NCI-H69 (cell line): ENCODE results near the gene CARS2.
"Not testable (repeated sequence)": the region's sequence is repeated elsewhere in the genome, so short reads cannot be mapped to it uniquely, and the experiment has no call there.

Experiments
- DNase-seq: peaks from one replicate; lab custom pipeline; 2025; lab: John Stamatoyannopoulos, UW

The CARS2 gene

GRCh38 chr13:110617321-110618072, 88.4 kb downstream of the CARS2 start:
- DNase-seq = no peak

GRCh38 chr13:110616103-110617101, 89.5 kb downstream of the CARS2 start:
- peak; percentile 73 for DNase-seq

DNA sequence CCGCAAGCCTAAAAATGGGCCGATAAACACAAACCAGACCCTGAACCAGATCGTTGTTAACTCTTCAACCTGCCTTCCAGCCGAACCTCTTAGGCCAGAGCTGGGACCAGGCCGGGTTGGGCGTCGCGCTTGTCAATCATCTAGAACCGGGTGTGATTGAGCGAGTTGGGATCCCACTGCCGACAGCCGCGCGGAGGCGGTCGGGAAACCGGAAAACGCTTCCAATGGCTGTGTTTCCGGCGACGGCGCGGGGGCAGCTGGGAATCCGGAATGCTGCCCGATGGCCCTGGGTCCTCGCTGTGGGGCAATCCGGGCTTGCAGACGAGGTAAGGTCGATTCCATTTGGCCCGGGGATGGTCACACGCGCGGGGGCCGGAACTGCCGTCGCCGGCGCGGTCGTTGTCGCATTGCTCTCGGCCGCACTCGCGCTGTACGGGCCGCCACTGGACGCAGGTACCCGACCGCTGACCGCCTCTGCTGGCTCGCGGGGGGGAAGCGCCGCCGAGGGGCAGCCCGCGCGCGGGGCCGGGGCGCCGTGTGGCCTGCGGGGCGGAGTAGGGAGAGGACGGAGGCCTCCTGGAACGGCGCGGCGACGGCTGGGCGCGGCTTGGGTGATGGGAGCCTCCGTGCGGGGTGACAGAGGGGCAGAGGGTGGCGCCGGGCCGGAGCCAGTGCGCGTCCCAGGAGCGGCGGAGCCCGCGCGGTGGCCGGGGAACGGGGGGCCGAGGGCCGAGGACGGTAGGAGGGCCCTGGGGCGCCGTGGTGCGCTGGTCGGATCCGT, 90.4 kb downstream of the CARS2 start, which contains the start of gene NAXD:
NAXD (plus strand) TSS at position 224 of the 781 bp plus-strand sequence; CDS start at position 281, 57 bp downstream.
- DNase-seq = peak; percentile 94

- no peak for DNase-seq
Observed at GRCh38 chr13:110615005-110615321, 91.0 kb downstream of the CARS2 start.

- DNase-seq = no peak
Observed at GRCh38 chr13:110610955-110611595, 94.8 kb downstream of the CARS2 start.

DNA sequence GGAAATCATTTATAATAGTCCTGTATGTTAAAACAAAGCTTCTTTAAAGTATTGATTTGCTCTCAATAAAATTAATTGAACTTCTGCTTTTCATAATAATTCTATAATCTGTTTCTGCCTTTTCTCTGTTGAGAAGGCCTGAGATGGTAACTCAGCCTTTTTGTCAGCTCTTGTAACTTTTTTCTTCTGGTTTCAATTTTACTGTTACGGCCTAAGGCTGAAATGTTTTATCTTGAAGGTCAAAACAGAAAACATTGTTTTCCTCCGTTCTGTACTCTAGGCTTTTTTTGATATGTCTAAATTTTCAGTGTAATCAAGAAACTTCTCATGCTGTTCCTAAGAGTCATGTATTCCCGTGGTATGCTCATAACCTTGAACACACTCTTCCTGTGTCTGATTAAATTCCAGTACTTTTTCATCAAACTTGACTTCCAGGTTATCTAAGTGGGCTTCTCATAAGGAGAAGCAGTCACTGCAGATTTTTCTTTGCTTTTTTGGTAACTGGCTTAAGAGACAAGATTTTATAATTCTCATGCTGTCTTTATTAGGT, 98.2 kb downstream of the CARS2 start:
- no peak for DNase-seq

GRCh38 chr13:110606281-110606680, 99.6 kb downstream of the CARS2 start:
- not testable (repeated sequence) for DNase-seq

DNA sequence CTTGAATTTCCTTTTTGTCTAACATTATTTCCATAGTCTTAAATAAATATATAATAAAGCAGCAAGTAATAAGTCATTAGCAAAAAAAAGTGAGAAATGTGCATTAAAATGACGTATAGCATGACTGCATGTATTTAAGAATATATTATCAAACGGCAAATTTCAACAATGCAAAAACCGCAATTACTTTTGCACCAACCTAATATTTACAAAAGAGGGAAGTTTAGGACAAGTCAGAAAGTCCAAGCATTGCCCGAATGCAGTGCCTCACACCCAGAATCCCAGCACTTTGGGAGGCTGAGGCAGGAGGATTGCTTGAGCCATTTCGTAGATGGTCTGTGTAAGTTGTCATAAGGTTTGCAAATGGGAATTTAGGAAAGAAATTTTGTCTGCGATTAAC, 100.8 kb downstream of the CARS2 start:
- DNase-seq = no peak

GRCh38 chr13:110600980-110601379, 104.9 kb downstream of the CARS2 start:
- DNase-seq = no peak

DNA sequence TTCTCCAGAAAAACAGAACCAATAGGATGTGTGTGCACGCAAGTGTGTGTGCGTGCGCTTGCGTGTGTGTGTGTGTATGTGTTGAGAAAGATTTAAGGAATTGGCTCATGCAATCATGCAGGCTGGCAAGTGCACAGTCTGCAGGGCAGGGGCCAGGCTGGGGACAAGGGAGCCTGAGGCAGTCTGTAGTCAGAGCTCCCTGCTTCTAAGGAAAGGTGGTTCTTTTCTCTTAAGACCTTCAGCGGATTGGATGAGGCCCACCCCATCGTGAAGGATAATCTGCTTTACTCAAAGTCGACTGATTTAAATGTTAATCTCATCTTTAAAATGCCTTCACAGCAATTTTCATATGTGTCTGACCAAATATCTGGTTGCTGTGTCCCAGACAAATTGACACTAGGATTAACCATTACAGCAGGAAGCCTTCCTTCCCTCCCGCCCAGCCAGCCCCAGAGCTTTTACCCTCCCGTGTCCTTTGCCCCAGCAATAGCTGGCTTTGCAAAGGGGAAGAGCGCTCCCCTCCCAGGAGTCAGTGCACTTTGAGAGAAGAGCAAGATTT, 105.6 kb downstream of the CARS2 start:
- DNase-seq = no peak

DNA sequence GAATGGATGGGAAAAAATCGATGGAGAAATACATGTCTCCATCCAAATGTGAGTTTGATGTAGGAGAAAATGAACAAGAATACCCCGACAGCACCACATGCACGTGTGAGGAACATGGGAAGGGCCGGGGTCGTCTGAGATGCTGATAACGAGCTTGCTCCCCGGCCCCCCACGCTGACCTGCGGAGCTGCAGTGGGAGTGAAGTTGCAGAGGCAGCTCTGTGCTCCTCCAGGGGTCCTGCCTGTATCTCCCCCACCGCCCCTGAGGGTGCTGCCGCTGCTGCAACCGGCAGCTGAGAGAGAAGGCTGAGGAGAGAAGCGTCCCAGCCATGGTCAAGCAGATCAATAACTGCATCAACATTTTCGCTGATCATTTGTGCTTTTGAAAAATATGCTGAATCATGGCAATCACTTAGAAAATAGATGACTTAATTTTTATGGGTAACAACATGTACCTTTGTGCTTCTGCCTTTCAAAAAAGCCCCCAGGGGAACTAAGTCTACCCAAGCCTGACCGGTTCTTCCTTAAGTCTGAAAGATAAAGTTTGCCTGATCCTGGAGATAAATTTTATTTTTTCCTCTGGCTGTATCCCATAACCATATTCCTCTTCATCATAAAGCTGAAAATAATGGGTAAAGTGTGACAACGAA, 108.8 kb downstream of the CARS2 start:
- DNase-seq = no peak

DNA sequence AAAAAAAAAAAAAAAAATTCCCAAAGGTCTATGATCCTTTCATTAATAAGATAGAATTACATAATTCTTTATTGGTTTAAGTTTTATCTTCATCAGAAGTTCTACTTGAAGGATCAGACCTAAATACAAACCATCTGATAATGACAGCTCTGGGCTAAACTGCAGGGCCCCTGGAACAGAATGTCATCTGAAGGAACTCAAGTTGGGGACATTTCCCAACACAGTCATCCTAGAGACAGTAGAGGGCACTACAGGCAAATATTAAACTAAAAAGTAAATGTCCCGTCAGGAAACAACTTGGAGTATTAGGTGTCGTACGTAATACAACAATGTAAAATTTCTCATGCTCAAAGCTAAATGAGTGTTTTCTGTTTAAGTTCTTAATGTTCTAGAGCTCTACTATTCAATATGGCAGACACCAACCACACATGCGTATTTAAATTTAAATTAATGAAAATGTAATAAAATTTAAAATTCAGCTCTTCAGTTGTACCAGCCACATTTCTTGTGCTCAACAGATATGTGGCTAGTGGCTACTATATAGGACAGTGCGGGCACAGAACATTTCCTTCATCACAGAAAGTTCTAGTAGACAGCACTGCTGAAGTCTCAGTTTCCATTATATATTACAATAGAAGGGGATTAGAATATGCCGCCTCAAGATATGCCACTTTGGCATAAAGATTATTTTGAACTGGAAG, 112.3 kb downstream of the CARS2 start:
- DNase-seq = peak; percentile 76

- DNase-seq = no peak
Observed at GRCh38 chr13:110592665-110593064, 113.3 kb downstream of the CARS2 start.
